IPS DF 4.7 (cell line): Measurements from ENCODE around the gene GRIN2A.

Source experiments
- DNase-seq: peaks from one replicate; pipeline ENCODE4 v3.0.0-alpha.2; 2013; ENCODE audit warnings: low spot score; ENCODE audit errors: extremely low read depth

The GRIN2A gene

DNA sequence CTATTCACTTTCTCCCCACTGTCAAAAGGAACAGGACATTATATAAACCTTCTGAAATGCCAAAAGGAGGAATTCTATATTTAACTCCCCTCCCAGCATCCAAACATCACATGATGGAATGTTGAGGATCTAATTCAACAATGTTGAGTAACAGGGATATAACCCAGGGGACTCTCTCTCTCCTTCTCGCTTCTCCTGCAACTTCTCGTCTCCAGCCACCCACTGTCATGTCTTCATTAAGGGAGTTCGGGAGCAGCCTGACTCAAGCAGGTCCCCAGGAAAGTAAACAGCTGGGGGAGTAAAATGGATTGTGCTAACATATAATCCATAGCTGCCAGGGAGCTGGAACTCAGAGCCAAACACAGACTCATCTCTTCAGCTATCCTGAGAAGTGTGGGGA, 51.7 kb downstream of the GRIN2A start:
- no peak for DNase-seq

DNA sequence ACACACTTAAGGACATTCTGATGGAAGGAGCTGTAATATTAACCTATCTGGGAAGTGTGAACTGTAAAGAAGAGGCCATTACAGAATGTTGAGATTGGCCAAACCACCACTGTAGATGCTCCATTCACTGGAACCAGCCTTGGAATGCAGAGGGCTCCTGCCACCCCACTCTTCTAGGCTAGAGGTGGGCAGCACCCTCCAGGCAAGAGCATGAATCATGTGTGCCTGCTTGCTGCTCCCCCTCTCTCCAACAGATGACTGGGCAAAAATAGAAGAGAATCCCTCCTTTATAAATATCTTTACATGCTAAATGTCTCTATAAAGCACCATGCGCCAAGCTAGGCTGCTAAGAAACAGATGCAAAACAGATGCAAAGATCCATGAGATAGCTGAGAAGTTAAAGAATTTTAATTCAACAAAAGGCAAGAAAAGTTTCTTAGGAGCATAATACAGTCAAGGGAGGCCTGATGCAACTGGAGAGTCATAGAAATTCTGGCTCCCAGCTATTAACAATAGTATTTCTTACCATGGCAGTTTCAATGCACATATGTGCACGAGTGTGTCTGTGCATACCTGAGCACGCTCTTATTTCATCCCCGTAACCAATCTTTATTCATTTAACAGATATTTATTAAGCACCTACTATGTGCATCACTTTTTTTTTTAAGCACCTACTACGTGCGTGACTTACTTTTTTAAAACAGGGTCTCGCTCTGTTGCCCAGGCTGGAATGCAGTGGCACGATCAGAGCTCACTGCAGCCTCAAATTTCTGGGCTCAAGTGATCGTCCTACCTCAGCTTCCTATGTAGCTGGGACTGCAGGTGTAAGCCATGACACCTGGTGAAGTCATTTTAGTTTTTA, 53.6 kb downstream of the GRIN2A start:
- no peak for DNase-seq

DNA sequence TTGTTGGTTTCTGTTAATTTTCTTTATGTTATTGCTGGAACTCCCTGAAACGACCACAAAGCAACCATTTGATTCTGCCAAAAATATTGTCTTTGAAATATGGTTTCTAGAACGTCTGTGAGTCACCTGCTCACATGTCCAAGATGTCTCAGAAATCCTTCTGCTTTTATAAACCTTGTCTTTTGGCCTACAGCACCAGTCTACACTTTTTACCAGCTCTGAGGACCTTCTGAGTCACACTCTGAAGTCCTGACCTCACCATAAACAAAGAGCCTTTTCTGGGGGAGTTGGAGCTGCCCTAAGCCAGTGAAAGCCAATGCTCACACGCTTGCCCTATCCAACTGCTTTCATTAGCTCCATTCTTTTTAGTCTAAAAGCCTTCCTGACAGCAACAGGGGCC, 55.5 kb downstream of the GRIN2A start:
- no peak for DNase-seq

DNA sequence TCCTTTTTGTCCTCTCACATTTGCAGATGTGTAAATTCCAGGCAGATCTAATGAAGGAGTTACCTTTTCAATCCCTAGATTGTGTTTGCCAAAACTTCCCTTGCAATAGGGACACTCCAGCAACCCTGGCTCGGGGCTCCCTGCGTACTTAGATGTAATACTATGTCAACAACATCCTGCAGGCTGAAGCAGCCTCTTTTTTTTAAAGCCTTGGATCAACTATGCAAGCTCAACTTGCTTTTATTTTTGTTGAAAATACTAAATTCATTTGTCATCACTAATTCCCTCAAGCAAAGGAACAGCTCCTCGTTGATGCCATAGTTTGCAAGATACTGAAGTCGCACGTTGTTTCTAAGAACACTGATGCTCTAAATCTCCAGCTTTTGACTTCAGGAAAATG, 59.1 kb downstream of the GRIN2A start:
- no peak for DNase-seq

DNA sequence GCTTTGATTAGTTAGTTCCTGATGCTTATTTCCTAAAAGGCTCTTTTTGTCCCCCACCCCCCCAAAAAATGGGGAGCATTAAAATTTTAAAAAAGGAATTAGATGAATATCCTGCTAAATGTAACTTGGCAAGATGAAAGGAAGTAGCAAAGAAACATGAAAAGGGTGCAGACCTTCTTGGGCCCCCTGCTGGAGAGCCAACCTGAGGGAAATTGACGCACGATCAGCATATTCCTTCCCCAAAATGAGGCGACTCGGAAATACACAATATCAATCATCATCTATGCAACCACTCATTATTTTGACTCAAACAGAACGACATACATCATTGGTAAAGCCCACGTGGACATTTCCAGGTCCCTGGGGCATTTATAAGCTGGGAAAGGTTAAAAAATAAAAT, 59.7 kb downstream of the GRIN2A start:
- DNase-seq = no peak

DNA sequence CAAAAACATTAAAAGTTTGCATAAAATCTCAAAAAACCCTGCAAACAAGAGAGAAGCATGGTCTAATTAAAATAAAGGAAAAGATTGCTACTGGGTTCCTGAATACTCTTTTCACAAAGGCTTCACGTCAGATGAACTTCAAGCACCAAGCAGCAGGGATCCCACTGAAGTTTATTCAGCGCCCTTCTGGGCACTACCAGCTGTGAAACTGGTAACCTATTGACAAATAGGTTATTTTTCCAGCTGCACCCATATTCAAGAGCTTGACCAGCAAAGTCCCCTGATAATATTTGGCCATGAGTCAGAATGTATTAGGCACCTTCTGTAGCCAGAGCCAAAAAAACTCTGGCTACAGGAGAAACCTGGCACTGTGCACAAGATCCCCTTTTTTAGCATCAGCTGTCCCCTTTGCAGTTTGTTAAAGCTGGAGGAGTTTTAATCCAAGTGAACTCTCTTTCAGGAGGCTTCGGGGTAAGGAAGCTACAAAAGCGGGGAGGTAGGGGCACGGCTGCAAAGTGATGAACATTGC, 60.3 kb downstream of the GRIN2A start:
- DNase-seq = no peak

DNA sequence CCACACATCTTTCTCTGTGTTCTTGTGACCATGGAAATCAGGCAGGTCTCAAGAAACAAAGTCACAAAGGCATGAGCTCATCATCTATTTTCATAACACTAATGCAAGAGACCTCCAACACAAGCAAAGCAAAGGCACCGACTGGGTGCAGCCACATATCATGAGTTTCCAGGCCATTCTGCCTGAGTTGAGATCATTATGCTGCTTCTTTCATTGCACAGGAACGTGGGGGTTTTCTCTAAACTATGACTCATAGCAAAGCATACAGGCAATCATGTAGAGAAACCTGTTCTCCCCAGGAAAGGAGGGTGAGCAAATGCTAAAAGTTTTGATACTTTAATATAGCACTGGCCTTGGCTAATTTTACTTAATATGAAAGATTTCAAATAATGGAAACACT, 60.7 kb downstream of the GRIN2A start:
- DNase-seq = no peak

DNA sequence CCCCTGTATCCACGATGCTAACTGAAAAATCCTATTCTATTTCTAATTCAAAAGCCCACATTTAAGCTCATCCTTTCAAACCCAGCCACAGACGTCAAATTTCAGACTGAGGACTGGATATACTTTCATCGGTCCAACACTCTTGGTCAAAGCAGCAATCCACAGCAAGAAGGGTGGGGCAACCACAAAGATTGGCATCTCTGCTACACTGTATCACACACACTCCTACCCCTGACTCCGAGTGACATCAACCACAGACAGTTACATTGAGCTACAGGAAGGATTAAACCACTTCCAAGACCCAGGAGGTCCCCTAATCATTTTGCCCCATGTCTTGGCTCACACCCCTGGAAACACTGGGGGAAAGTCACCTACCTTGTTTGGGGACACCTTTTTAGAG, 61.3 kb downstream of the GRIN2A start:
- no peak for DNase-seq

DNA sequence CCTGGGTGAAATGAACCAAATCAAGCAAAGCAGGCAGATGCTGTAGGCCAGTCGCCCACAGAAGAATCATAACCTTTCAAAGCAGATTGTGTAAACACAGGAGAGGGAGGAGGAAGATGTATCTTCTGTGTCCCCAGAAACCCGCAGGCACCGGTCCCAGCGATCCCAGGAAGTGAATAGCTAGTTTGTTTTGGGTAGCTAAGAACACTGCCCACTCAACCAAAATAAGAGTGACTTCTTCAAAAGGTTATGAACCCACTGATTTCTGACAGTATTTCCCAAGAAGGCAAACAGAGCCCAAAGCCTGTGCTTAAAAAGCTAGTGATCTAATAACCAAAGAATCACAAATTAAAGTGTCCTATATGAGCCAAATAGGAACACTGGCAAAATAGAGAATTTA, 67.8 kb downstream of the GRIN2A start:
- DNase-seq = no peak

DNA sequence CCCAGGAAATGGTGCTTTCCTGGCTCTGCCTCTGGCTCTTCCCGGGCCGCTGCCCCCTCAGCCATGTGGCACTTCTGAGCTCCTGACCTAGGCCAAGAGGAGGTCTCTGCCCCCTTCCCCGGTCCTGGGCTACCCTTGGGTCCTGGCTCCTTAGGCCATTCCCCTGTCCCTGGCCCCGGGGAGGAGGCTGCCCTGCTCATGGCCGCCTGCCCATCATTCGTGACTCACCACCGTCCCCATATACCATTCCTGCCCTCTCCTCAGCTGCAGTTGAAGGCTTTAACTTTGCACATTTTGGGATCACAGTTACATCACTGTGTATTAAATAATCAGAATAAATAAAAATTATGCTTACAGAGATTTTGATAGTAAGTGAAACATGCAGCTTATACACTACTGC, 69.0 kb downstream of the GRIN2A start:
- DNase-seq = no peak

DNA sequence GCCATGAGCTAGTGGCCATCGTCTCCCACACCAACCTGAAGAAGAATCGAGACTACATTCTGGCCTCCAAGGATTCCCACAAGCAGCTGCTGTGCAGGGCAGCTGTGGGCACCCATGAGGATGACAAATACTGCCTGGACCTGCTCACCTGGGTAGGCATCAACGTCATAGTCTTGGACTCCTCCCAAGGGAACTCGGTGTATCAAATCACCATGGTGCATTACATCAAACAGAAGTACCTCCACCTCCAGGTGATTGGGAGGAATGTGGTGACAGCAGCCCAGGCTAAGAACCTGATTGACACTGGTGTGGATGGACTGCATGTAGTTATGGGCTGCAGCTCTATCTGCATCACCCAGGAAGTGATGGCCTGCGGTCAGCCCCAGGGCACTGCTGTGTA, 70.2 kb downstream of the GRIN2A start:
- no peak for DNase-seq

DNA sequence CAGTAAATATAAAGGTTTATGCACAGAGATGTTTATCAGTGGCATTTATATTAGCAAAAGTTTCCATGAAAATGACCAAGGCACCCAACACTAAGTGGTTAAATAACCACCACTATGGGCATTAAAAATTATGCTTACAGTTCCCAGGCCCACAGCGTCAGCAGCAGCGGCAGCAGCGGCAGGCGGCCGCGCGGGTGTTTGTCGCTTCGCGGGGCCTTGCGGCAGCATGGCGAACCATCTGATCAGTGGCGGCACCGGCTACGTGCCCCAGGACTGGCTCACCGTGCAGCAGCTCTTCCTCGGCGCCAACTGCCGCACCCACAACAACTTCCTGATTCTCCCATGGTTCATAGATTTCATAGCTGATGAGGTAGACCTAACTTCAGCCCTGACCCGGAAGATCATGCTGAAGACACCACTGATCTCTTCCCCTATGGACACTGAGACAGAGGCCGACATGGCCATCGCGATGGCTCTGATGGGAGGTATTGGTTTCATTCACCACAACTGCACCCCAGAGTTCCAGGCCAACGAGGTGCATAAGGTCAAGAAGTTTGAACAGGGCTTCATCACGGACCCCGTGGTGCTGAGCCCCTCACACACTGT, 71.0 kb downstream of the GRIN2A start:
- DNase-seq = no peak

DNA sequence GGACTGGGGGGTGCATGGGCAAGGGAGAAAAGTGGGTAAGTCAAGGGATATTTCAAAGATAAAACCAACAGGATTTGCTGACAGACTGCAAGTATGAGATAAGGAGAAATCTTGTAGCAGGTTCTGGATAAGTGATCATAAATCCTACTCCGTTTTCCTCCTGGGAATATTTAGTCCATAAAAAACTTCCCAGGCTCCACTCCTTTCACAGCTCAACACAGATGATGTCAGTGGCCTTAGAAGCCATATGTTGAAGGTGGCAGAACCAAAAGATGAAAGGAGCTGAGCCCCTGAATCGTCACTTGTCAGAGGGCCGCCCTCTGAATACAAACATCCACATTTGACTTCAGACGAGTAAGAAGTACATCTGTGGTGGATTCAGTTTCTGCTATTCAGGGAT, 71.7 kb downstream of the GRIN2A start:
- no peak for DNase-seq

DNA sequence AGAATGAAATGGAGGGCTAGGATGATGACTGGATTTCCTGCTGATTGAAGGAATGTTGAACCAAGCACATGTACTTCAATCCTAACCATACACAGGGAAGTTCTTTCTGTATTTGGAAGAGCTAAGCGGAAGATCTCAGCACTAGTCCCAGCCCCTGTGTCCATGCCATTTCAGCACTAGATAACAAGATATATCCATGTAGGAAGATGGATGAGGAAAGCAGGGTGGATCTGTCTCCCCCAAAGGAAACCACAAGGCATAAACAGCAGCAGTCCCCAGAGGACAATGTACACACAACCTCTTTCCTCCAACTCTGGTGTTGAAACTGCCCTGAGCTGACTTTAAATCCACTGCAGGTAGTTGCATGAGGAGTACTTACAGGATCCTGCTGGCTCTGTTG, 75.1 kb downstream of the GRIN2A start:
- DNase-seq = no peak

DNA sequence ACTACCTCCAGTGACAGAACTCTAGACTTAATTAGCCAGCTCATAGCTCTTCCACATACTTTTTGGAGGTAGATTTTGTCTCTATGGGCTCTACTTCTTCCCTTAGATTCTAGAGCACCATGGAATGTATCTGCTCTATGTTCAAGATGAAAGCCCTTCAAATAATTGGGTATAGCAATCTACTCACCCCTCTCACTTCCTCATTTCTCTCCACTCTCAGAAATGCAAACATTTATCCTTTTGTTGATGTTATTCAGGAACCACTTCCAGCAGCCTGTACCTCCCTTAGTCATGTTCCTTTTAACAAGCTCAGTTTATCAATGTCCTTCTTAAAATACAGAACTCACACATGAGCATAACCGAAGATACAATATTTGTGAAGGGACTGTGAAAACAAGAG, 78.5 kb downstream of the GRIN2A start:
- no peak for DNase-seq

DNA sequence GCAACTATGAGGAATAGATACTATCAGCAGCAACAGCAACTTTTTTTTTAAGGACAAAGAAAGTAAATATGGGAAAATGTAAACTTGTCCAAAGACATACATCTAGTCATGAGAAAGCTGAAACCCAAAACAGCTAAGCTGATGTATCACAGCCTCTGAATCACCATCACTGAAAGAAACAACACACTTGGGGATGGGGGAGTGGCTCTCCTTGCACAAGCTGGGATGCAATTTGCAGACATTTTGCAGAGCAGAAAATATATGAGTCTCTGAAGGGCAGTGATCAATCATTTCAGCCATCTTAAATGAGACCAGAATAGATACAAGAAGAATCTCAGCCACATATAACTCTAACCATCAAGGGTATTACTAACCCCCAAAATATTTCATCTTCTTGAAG, 79.1 kb downstream of the GRIN2A start:
- DNase-seq = no peak

DNA sequence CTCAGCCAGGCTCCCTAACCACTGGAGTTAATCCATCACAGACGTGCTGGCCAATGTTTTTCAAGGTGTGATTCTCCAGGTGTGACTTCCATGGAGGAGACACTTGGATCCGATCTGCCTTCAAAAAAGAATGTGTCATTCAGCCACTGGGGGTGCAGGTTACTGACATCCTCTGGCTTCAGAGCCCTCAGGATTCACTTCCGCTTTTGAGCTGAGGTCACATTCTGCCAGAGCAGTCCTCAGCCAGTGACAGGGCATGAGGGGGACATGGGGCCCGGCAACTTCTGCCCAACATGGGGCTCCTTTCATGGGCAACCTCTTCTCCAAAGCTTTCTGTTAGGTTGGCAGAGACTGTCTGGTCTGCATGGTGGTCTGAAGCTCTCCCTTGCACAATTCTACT, 81.4 kb downstream of the GRIN2A start:
- DNase-seq = no peak

DNA sequence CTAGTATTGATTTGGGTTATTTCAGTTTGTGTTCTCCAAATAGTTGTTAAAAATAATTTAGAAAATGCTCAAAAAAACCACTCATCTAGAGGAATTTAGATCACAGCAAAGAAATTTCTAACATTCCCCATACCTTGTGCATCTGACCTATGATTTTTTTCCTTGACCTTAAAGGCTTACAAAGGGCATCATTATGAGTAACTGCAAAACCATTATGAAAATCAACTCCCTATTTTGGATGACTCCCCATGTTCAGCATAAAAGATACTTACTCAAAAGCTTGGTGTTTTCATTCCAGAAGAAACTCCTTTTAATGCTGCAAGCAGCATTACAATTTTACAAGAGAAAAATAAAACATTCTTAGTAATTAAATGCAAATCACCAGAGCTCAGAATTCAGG, 83.2 kb downstream of the GRIN2A start:
- DNase-seq = no peak

DNA sequence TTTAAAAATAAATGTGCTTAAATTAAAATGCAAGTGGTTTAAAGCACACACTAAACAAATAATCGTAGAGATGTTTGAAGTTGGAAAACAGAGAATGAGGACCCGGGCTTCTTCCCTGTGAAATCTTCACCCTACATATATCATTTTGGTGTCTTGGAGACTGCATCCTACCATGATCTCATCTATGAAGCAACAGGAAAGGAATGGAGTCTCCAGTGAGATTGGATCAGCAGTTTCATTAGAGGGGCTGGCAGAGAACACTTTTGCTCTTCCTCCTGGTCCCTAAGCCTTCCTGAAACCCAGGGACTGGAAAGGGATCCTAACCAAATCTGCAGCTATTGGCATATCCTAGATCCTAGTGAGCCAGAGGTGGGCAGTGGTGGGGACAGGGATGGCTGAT, 85.0 kb downstream of the GRIN2A start:
- no peak for DNase-seq

DNA sequence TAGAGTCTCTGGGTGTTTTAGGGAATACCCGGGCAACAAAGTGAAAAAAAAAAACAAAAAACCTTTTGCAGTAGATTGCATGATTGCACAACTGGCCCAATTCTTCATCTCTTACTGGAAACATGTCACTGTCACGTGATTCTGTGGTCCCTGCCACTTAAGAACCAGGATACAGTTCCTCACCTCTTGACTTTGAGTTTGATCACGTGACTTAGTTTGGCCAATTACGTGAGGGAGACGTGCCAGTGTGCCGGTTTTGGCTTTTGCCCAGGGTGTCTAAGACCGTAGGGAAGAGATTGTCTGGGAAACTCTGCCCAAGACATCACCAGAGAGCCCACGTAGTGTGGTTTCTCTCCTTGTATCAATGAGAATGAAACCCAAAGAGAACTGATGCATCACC, 88.7 kb downstream of the GRIN2A start:
- no peak for DNase-seq

DNA sequence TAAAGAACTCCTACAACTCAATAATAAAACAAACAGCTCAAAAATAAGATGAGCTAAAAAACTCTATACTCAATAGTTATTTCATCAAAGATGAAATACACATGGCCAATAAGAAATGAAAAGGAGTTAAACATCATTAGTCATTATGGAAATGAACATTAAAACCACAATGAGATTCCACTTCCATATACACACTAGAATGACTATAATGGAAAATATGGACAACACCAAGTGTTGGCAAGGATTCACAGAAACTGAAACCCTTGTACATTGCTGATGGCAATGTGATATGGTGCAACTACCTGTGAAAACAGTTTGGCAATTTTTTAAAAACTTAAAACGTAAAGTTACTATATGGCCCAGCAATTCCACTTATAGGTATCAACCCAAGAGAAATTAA, 91.4 kb downstream of the GRIN2A start:
- DNase-seq = no peak

DNA sequence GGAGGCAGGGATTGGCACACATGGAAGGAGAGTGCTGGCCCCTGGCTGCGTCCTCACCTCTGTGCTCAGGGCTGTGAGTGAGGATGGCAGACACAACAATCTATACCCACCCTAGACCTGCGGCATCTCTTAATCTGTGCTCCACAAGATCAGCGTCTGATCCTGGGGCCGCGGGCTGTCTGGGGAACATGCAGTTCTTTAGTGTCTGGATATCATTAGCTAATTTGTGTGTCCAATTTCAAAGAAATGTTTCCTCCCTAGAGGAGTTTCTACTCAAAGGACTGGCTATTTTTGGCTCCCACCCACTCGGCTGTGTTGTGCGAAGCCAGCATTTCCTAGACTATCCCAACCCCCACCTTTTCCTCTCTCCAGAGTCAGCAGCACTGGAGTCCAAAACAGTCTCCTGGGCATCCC, 93.8 kb downstream of the GRIN2A start:
- DNase-seq = no peak

DNA sequence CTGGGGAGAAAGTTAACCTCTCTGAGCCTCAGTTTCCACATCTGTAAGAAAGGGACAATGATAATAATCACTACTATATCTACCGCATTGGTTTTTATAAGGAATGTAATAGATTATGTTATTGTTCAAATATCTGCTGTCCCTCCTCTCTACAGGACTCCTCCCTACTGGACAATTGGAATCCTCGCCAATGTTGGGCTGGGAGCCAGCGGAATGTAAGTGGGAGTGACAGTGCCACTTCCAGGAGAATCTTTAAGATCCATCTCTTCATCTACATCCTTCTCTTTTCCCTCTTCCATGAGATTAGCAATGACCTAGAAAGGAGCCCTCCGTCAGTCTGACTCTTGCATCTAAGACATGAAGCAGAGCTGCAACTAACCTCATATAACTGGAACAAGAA, 95.1 kb downstream of the GRIN2A start:
- DNase-seq = no peak
